ENCODE results near the gene BID. TPM values are rescaled to one million over a fixed set of nuclear protein-coding genes. Genes with fewer than 3 reads are reported as not detected.
"Not testable (repeated sequence)": the region's sequence is repeated elsewhere in the genome, so short reads cannot be mapped to it uniquely, and the experiment has no call there.

The BID gene
- total RNA-seq, 2 donors from 2014 or later = 4.0 to 9.3 TPM

GRCh38 chr22:17699696-17700340 is 74.5 kb downstream of the BID start:
- Histone ChIP-seq H3K4me3 (no peak overlapping the region), H3K27ac (no peak overlapping the region), H3K27me3 (no peaks in the 10 kb centered on the region), H3K9me3 (no peaks in the 10 kb centered on the region), H3K4me1 (no peaks in the 10 kb centered on the region), H3K36me3 (replicated peaks in 1 of 2; ENCODE audit: insufficient read depth in 1 of 2, low read depth in 2 of 2) (peaks cover 0 to 1% of the 10 kb centered on the region in 2 donors)
- ATAC-seq (no peak), DNase-seq (no peak)
- WGBS, 2 donors = 74 to 78% methylated on average over 7 of the region's 7 CpGs
- intact Hi-C loops (cut with DNase I) = no loop called here
- no peak for TF ChIP-seq POLR2A (IDR thresholded peaks at IDR 0.05)
- TF ChIP-seq, protein P1, sequence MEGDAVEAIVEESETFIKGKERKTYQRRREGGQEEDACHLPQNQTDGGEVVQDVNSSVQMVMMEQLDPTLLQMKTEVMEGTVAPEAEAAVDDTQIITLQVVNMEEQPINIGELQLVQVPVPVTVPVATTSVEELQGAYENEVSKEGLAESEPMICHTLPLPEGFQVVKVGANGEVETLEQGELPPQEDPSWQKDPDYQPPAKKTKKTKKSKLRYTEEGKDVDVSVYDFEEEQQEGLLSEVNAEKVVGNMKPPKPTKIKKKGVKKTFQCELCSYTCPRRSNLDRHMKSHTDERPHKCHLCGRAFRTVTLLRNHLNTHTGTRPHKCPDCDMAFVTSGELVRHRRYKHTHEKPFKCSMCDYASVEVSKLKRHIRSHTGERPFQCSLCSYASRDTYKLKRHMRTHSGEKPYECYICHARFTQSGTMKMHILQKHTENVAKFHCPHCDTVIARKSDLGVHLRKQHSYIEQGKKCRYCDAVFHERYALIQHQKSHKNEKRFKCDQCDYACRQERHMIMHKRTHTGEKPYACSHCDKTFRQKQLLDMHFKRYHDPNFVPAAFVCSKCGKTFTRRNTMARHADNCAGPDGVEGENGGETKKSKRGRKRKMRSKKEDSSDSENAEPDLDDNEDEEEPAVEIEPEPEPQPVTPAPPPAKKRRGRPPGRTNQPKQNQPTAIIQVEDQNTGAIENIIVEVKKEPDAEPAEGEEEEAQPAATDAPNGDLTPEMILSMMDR (IDR thresholded peaks at IDR 0.05) = no peak

DNA sequence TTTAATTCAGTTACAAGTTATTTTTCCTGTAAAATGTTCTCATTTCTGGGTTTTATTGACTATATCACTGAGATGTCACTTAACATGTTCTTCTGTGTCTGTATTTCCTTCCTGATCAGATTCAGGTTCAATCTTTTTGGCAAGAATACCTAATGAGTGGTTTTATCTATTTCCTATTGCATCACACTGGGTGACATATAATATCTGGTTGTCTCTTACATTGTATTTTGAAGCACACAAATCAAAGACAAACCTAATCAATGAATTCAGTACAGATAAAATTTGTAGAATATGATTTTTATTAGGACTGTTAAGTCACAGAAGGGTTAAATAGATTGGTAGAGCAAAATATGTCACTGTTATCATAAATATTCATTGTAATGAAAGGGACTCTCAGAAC is 75.3 kb downstream of the BID start:
- TF ChIP-seq, protein P1 (IDR thresholded peaks at IDR 0.05) = no peak
- no peak for TF ChIP-seq POLR2A (IDR thresholded peaks at IDR 0.05)
- Histone ChIP-seq H3K36me3 (replicated peaks in 1 of 2; ENCODE audit: insufficient read depth in 1 of 2, low read depth in 2 of 2) (peaks cover 0 to 3% of the 10 kb centered on the region in 2 donors), H3K4me1 (no peaks in the 10 kb centered on the region), H3K27me3 (no peaks in the 10 kb centered on the region), H3K27ac (no peak overlapping the region), H3K9me3 (no peaks in the 10 kb centered on the region), H3K4me3 (no peak overlapping the region)
- ATAC-seq (no peak), DNase-seq (no peak)
- intact Hi-C loops (cut with DNase I) = no loop called here

- intact Hi-C loops (cut with DNase I); H3K27ac ChIP-seq; ATAC-seq; H3K27me3 ChIP-seq; H3K9me3 ChIP-seq; DNase-seq; H3K4me3 ChIP-seq; H3K36me3 ChIP-seq (replicated peaks in 1 of 2; ENCODE audit: insufficient read depth in 1 of 2, low read depth in 2 of 2); H3K4me1 ChIP-seq: not testable (repeated sequence)
- 88 to 96% methylated on average over 1 to 3 of the region's 3 CpGs for WGBS, 2 donors
Observed at GRCh38 chr22:17698276-17698675, 76.0 kb downstream of the BID start.

GRCh38 chr22:17697196-17697595 is 77.1 kb downstream of the BID start:
- H3K36me3 ChIP-seq (replicated peaks in 1 of 2; ENCODE audit: insufficient read depth in 1 of 2, low read depth in 2 of 2); H3K27me3 ChIP-seq; H3K4me1 ChIP-seq; DNase-seq; H3K27ac ChIP-seq; H3K4me3 ChIP-seq; ATAC-seq; H3K9me3 ChIP-seq; intact Hi-C loops (cut with DNase I): not testable (repeated sequence)
- 80 to 95% methylated on average over 10 of the region's 10 CpGs for WGBS, 2 donors

DNA sequence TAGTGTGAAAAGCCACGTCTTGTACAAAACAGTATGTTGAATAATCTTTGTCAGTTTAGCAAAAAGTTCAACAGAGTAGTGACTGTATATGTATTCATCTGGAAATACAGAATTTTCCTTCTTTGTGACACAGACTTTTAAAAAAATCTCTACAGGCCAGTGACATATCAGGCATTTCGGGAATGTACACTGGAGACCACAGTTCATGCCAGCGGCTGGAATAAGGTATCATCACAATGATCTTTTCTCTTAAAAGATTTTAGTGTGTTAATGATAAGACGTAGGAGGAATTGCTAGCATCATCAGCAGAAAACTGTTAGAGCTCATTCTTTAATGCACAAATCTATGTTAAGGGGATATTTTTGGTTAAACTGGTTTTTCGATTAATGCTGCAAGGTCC is 78.3 kb downstream of the BID start:
- Histone ChIP-seq H3K36me3 (replicated peaks in 1 of 2; ENCODE audit: insufficient read depth in 1 of 2, low read depth in 2 of 2) (peaks cover 0 to 3% of the 10 kb centered on the region in 2 donors), H3K4me3 (no peak overlapping the region), H3K9me3 (no peaks in the 10 kb centered on the region), H3K27ac (no peak overlapping the region), H3K27me3 (no peaks in the 10 kb centered on the region), H3K4me1 (no peaks in the 10 kb centered on the region)
- no peak for DNase-seq
- TF ChIP-seq, protein P1 (IDR thresholded peaks at IDR 0.05) = no peak
- no peak for TF ChIP-seq POLR2A (IDR thresholded peaks at IDR 0.05)
- intact Hi-C loops (cut with DNase I) = no loop called here
- ATAC-seq = no peak
- WGBS, 2 donors = 94 to 95% methylated on average over 5 of the region's 5 CpGs

GRCh38 chr22:17694752-17695151 is 79.5 kb downstream of the BID start:
- no peaks in the 10 kb centered on the region for H3K9me3 ChIP-seq
- H3K36me3 ChIP-seq (replicated peaks in 1 of 2; ENCODE audit: insufficient read depth in 1 of 2, low read depth in 2 of 2) = peaks cover 0 to 3% of the 10 kb centered on the region in 2 donors
- intact Hi-C loops (cut with DNase I) = no loop called here
- H3K4me3 ChIP-seq = no peak overlapping the region
- WGBS, 2 donors = 87 to 99% methylated on average over 6 of the region's 6 CpGs
- H3K27ac ChIP-seq = no peak overlapping the region
- TF ChIP-seq POLR2A (IDR thresholded peaks at IDR 0.05) = no peak
- TF ChIP-seq, protein P1 (IDR thresholded peaks at IDR 0.05) = no peak
- no peak for DNase-seq
- no peaks in the 10 kb centered on the region for H3K4me1 ChIP-seq
- no peak for ATAC-seq
- H3K27me3 ChIP-seq = no peaks in the 10 kb centered on the region
